Sigmoid colon (tissue), 4 donors: ENCODE measurements around the gene TANGO2.

Experiments used
- CTCF ChIP-seq, 4 experiments: fragments of 450-650 bp in 3 of 4; fragments of 200-600 bp in 1 of 4; IDR thresholded peaks; one replicate each; pipeline ENCODE4 v1.5.1; 2016 to 2019; ENCODE audit warnings: antibody characterized with exemption in 4 of 4, mild to moderate bottlenecking in 3 of 4, moderate library complexity in 2 of 4
- POLR2A ChIP-seq, 2 donors: fragments of 450-650 bp; IDR thresholded peaks; one replicate each; pipeline ENCODE4 v1.6.1; 2016; ENCODE audit warnings: antibody characterized with exemption in 2 of 2, mild to moderate bottlenecking in 2 of 2, moderate library complexity in 2 of 2
- POLR2AphosphoS5 ChIP-seq, 4 donors: sonication (generic); formaldehyde crosslinking; IDR thresholded peaks; one replicate each; pipeline ENCODE4 v1.6.1; 2017; ENCODE audit warnings: antibody characterized with exemption in 4 of 4

GRCh38 chr22:20031732-20032406 is 11.0 kb downstream of the TANGO2 start:
- no peak for TF ChIP-seq POLR2A (IDR thresholded peaks at IDR 0.05)
- TF ChIP-seq CTCF (IDR thresholded peaks at IDR 0.05): no peak
- no peak for TF ChIP-seq POLR2AphosphoS5 (IDR thresholded peaks at IDR 0.05)
